Choroid plexus epithelial cell (primary cell): ENCODE results near the gene MVB12A.
A peak's percentile ranks its signal among the peaks of the same experiment; 100 is the strongest.

Source experiments
- DNase-seq: peaks from one replicate; pipeline ENCODE4 v3.0.0-alpha.2; 2010; ENCODE audit warnings: low read depth
- H3K4me3 ChIP-seq: 2 replicates; pipeline ENCODE4 v1.5.1; 2011; ENCODE audit warnings: low read depth, mild to moderate bottlenecking, control low read depth, low read length, moderate library complexity
- CTCF ChIP-seq: conservative IDR thresholded peaks from 2 replicates; pipeline ENCODE4 v1.5.1; 2011; ENCODE audit warnings: low read depth, mild to moderate bottlenecking, control low read depth, inconsistent platforms, low read length, moderate library complexity

MVB12A gene

GRCh38 chr19:17405250-17406045 lies 14.4 kb upstream of the MVB12A start, which contains the start of gene BST2:
Gene BST2 (minus strand): TSS chr19:17405630. CDS start chr19:17405575, 55 bp downstream.
- no peak for TF ChIP-seq CTCF

GRCh38 chr19:17406046-17406886 lies 13.6 kb upstream of the MVB12A start:
- no peak for TF ChIP-seq CTCF
- DNase-seq: peak; percentile 45
- H3K4me3 ChIP-seq: no peak overlapping the region

More at GRCh38 chr19:17405250-17406045, 14.4 kb upstream of the MVB12A start, which contains the start of gene BST2:
- no peak within 1 kb of the TSS for H3K4me3 ChIP-seq
- DNase-seq: peak; percentile 76

GRCh38 chr19:17406887-17407196 lies 13.0 kb upstream of the MVB12A start:
- no peak overlapping the region for H3K4me3 ChIP-seq
- DNase-seq: no peak
- TF ChIP-seq CTCF: no peak

- no peak for DNase-seq
- no peak overlapping the region for H3K4me3 ChIP-seq
- no peak for TF ChIP-seq CTCF
Observed at GRCh38 chr19:17409990-17410389, 9.9 kb upstream of the MVB12A start.

- no peak overlapping the region for H3K4me3 ChIP-seq
- no peak for TF ChIP-seq CTCF
- no peak for DNase-seq
Observed at GRCh38 chr19:17411801-17412200, 8.0 kb upstream of the MVB12A start.

GRCh38 chr19:17414097-17414496 lies 5.8 kb upstream of the MVB12A start:
- TF ChIP-seq CTCF: no peak
- no peak for DNase-seq
- H3K4me3 ChIP-seq: no peak overlapping the region
